Measurements from ENCODE around the gene ATP8A2.
"Not testable (repeated sequence)": the region's sequence is repeated elsewhere in the genome, so short reads cannot be mapped to it uniquely, and the experiment has no call there.

Gene ATP8A2

DNA sequence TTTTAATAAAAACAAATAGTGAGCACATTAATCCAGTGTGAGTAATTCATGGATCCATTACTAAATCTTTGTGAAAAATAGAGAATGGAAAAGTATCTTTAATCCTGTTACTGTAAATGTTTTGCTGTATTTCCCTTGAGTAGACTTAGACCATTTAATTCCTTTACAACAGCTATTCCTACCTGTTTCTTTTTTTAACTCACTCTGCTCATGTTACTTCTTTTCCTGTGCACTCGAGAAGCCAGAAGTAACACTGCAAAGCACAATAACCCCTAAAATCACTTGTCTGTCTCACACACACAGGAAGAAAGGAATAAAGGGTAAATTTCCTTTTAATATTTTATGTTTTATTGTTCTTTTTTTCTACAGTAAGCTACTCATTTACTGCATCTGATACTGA, 435.8 kb downstream of the ATP8A2 start:
- DNase-seq (ENCODE audit: low spot score) = no peak

DNA sequence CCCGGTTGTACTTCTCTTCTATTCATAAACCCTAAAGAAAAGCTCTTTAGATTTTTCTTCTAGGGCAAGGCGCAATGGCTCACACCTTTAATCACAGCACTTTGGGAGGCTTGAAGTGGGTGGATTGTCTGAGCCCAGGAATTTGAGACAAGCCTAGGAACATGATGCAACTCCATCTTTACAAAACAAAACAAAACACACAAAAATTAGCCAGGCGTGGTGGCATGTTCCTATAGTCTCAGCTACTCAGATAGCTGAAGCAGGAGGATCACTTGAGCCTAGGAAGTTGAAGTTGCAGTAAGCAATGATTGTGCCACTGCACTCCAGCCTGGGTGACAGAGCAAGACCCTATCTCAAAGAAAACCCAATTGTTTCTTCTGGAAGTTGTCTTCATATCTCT, 439.7 kb downstream of the ATP8A2 start:
- no peak for DNase-seq (ENCODE audit: low spot score)

DNA sequence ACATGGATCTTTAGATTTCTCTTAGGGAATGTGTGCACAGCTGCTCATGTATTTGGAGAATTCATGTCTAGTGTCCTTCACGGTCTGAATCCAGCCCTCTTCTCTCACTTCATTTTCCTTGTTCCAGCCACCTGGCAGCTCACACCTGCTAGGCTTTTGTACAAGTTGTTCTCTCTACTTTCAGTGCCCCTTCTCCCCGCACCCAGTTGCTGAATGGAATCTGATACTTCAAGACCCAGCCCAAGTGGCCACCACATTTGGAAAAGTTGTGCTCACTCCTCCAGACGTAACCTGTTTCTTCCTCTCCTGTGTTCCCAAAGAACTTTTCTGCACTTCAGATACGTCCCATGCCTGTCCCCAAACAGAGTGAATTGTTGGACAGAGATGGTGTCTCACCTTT, 444.5 kb downstream of the ATP8A2 start:
- no peak for DNase-seq (ENCODE audit: low spot score)

DNA sequence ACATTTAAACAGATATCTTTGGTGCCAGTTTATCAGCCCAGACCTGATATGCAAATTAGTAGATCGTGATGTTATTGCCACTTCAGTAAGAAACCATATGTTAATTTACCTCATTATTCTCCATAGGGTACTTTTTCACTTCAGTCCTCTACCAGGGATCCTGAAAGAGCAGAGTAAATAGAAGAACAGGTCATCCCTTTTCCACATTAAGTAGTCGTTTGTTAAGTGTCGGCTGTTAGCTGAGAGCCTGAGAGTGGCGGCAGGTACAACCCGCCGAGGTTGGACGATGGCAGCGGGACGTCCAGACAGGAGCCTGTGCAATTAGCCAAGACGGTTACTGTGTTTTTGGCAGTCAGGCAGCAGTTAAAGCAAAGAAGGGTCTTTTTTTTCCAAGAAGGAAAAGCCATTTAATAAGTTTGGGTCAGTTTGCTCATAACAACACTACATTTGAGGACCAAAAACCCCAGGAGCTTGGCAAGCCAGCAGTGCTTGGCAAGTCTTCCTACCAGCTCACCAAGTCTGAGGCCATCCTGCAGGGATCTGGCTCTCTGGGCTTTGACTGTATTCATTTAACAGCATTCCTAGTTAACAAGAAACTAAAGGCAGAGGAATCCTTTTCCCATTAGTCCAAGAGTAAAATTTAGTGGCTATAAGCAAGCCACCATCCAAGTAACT, 448.2 kb downstream of the ATP8A2 start:
- DNase-seq (ENCODE audit: low spot score) = no peak

DNA sequence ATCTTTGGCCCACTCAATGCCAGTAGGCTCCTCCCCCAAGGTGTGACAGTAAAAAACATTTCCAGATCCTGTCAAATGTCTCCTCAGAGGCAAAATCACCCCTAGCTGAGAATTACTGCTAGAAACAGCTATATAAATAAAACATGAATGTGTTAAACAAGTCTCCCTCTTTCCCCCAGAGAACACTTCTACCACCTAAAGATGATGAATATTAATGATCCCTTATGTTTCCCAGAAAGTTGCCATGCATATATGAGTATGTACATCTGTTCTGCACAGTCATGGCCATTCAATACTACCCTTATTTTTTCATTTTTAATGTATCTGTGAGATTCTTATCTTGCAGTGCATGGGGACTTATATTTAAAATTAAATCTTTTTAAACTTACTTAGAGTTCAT, 450.0 kb downstream of the ATP8A2 start:
- DNase-seq (ENCODE audit: low spot score) = no peak

DNA sequence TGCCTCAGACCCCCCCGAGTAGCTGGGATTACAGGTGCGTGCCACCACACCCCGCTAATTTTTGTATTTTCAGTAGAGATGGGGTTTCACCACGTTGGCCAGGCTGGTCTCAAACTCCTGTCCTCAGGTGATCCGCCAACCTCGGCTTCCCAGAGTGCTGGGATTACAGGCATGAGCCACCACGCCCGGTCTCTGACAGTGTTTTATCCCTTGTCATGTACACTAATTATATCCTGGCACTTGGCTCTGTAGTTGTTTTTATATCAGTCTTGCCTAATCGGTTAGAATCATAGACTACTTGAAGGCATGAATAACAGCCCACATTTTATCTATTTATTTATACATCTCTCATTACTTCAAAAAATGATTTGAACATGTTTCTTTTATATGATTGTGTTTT, 455.4 kb downstream of the ATP8A2 start:
- not testable (repeated sequence) for DNase-seq (ENCODE audit: low spot score)

DNA sequence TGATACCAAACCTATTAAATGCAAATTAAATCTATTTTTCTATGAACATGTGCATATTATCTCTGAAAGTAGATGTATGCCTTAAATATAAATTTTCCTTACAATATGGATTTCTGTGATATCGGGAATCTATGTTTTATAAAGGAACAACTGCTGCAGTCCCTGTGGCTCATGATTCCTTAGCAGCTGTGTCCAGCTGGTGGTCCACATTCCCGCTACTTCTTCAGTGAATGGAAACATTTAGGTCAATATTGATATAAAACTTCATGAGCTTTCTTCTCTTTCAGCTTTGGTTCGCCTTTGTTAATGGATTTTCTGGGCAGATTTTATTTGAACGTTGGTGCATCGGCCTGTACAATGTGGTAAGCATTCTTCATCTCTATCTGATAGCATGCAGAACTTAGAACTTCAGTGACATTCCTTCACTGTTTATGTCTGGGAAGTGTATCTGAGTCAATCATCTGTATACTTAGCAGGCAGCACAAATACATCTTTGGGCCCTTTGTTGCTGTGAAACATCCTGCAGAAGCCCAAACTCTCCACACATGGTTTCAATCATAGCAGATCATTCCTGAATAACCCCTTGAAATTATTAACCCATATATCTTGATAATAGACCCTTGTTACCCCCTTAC, 456.2 kb downstream of the ATP8A2 start:
- no peak for DNase-seq (ENCODE audit: low spot score)

DNA sequence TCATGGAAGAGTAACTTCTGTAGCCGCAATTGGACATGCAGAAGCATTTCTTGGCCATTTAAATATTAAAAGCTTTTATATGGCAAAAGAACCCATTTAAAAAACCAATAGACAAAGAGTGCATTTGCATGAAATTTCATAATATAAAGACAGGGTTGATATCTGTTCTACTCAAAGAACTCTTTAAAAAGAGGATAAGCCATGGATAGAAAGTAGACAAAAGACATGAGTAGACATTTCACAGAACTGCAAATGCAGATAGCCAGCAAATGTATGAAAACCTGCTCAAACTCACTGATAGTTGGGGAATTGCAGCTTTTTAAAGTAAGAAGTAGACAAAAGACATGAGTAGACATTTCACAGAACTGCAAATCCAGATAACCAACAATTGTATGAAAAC, 462.0 kb downstream of the ATP8A2 start:
- DNase-seq (ENCODE audit: low spot score) = no peak

DNA sequence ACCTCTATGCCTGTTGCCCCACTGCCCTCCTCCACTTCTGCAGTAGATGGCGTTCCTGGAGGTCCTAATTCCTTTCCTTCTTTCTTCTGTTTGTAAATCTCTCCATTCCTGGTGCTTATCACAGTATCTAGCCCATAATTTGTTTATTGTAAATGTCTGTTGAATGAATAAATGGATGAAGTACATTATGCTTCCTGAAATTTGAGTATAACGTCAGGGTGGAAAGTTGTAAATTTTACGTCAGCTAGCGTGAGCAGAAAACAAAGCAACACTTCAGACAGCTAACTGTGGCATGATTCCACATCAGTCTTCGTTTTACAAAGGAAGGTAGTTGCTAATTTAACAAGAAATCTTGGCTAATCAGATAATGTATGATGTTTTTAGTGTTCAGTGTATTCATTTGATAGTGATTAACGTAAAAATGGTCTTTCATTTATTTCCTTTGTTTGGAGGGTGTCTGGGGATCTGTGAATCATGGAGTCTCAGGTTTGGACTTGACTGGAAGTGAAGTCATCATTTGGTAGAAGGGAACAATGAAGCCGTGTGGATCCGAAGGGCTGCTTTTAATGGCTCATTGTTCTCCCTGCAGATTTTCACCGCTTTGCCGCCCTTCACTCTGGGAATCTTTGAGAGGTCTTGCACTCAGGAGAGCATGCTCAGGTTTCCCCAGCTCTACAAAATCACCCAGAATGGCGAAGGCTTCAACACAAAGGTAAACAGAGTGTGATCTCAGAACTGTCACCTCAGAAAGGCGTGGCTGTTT, 465.0 kb downstream of the ATP8A2 start:
- no peak for DNase-seq (ENCODE audit: low spot score)

DNA sequence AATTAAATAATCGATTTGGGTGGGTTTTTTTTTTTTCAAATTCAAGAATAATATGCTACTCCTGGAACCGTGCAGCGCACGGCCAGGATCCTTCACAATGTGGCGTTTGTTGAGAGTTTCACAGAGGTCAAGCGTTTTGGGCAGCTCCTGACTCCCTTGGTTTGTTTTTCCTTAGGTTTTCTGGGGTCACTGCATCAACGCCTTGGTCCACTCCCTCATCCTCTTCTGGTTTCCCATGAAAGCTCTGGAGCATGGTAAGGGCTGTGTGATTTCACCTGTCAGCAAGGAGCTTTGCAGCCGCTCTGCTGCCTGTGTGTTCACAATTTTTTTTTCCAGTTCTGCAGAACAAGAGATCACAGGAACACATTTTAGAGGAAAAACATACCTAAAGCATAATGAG, 467.6 kb downstream of the ATP8A2 start:
- no peak for DNase-seq (ENCODE audit: low spot score)

DNA sequence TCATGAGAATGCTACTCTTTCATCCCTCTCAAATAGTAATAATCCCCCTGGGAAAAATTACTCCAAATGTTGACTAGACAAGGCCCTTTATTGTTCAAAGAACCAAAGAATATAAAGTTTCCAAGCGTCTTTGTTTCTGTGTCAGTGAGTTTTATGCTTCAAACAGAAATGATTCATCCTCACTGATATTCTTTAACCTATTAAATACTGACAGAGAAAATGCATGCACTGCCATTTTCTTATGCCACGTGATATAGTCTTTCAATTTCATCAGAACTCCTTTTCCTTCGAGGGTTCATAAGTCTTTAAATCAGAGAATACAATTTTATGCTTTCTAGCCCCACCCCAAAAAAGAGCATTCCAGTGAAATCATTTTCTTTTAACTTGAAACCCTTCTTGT, 468.5 kb downstream of the ATP8A2 start:
- no peak for DNase-seq (ENCODE audit: low spot score)

DNA sequence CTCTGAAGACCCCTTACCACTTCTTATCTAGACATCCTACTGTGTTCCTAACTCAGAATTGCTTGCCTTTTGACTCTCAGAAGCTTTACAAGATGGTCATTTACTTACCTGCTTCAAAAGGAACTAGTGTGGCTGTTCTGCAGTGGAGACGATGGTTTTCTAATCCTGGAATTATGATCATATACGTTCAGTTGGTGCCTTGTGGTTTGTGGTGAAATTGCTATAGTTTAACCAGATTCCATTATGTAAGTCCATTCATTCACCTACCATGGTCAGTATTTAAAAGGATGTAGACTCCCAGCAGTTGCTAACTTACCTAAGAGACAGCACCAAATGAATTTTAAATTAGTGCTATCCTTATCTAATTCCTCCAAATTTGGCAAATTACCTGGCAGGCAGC, 469.2 kb downstream of the ATP8A2 start:
- DNase-seq (ENCODE audit: low spot score) = no peak

DNA sequence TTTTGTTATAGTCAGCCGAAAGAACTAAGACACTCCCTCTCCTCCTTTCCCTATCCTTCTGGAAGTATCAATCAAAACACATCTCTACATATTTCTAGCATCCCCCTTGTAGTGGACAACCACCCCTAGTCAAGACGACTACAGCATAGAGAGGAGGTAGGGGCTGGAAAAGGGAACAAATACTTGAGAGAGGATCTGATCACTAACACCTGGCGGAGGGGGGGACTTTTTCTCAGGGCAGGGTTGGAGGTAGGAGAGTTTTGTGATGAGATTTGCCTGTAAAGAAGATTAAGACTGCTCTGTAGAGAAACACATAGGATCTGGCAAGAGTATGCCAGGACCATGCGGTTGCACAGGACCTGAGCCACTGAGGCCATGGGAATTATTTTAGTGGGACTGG, 471.9 kb downstream of the ATP8A2 start:
- no peak for DNase-seq (ENCODE audit: low spot score)

DNA sequence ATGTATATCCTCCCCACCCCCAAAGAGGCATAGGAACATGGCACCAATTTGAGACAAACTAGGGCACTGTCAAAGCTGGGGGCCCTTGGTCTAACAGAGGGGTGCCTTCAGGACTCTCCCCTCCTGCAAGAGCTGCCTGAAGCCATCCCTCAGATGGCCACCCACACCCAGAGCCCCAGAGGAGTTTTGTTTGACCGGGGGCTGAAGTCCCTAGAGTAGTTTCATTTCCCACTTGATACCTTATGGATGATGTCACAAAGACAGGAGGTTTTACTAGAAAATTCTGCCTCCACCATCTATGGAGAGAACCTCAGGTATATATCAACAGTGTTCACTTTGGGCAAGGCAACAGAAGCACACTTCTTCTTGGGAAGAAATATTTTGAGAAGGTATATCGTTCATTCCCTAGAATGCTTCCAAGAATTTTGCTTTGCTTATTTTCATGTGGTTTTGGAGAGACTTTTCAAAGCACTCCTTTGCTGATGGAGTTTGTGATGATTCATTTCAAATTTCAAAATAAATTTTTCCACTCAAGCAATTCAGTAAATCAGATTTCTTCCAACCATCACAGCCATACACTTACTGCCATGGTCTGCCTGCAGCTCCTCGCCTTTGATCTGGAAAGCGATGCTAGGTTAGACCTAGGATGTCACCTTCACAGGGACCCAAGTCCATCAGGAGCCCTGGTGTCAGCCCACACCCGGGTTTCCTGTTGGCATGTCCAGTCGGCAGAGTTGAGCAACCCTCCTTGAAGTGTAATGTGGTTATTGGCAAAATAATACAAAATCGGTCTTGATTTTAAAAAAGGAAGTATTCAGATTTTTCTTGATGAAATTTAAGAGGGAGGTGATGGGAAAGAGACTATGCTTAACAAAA, 473.0 kb downstream of the ATP8A2 start:
- DNase-seq (ENCODE audit: low spot score) = no peak

DNA sequence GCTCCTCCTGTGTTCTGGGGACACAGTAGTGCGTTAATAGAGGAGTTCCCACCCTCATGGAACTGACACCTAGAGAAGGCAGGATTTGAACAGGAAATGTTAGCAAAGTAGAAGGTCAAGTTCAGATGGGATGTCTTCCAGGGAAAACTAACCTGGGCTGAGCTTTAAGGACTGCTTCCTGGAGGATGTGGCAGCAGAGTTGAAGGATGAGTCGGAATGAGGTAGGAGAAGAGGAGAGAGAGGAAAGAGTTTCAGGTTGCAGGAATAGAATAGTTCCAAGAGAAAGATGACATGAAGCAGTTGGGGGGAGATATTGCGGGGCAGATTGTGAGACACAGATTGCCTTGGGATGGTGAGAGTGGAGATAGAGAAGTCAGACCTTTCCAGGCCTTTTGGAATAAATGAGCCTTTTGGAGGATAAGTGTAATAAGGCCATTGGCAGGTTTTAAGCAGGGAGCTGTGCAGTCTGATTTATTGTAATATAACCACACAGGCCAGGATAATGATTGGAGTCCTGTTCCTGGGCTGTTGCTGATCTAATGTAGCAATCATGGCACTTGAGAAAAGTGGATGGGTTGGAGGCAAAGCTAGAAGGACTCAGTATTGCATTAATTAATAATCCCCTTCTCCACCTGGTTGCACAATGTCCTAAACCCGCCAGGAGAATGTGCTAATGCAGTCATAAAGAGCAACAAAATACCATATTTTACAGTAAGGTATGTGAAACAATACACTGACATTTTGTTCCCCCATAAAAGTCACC, 474.6 kb downstream of the ATP8A2 start:
- no peak for DNase-seq (ENCODE audit: low spot score)

DNA sequence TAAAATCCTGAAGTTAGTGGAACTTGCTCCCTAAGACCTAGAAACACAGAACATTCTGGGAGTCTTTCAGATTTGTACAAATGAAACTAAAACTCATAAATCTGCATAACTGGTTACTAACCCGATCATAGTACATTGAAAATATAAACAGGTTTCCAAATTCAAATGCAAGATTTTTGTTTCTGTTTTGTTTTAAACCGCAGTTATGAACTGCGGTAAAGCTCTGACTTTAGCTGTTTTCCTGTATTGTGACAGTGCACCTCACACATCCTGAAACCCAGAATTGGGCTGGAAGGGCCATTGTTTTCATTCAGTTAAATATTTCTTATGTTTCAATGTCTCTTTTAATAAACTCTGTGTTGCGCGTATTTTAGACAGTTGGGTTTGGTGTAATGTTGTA, 475.4 kb downstream of the ATP8A2 start:
- DNase-seq (ENCODE audit: low spot score) = no peak

DNA sequence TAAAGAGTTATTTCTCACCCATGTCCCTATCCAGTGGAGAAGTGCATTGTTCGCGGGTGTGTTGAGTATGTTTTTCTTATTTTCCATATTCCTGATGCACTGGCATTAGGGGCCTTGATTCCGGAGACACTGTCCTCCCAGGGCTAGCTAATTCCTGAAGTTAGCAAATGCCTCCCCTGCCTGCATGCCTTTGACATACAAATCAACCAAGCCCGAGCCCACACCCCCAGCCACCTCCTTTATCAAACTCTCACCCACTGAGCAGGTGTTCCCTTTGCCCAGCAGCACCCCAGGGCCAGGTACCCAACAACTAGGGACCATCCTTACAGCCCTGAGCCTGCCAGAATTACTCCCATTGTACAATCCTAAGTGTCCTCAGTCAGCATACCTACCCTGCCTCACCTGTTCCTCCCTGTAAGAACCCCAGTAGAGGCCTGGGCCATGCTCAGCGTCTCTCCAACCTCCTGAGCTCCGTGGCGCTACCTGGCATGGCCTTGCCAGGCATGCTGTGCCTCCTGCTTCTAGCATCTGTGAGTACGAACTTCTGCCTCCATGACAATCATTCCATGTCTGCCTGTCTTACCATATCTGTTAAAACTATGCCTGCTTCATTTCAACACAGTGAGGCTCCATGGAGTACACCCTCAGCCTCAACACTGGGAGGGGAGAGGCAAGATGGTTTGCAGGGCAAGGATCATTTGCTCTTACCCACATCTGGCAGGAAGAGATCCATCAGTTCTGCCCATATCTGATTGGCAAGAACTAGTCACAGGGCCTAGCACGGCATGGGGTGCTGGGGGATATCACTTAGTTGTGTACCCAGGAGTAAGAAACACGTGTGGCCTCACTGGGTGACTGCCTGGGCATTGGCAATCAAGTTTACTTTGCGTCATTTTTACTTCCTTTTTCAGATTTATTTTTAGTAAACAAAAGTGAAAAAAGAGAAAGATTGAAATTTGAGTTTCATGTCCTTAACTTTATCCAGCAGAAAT, 476.2 kb downstream of the ATP8A2 start:
- DNase-seq (ENCODE audit: low spot score) = no peak

DNA sequence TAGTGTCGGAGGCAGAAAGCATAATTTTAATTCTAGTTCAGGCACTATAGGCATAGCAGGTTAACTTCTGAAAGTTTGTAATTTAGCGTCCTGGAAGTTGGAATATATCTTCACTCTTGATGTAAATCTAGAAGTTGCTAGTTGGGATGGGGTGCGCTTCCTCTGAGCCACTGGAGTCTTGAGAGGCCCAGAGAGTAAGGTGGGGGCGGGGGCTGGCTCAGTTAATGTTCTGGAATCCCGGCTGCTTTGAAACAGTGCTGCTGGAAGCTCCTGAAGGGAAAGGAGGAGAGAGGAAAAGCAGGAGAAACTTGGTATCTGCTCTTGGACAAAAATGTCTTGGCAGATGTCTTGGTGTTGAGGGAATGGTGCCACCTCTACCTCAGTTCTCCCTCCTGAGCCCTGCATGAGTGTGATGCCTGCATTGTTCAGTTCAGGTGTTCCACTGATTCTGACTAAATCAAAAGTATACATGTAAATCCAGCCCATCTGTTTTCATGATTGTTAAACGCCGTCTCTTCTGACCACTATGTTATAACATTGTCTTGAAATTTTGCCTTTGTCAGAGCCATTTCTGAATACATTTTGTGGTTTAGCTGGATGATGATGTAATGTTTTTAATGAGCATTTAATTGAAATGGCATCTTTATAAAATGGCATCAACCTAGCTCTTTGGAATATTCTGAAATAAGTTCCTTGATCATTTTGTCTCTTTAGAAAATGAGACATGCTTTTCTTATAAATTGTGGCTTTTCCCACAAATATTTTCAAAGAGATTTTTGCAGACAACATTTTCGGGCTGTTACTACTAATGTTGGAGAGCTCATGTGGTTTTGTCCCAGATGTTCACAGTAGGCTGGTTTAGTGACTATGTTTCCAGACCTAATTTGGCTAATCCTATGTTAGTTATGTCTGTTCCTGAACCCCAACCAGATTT, 477.3 kb downstream of the ATP8A2 start:
- no peak for DNase-seq (ENCODE audit: low spot score)

DNA sequence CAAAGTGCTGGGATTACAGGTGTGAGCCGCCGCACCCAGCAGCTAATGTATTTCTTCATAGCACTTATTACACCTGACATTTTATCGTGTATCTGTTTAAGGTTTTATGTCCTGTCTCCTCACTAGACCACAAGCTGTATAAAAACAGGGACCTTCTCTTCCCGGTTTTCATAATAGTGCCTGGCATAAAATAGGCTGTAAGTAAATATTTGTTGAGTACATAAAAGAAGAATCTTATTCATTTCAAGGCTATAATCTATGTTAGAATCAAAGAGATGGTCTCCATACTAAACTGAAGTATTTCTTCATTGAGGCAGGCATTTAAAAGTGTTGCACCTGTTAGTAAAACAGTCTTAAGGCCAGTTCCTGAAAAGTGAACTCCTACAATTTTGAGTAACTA, 486.1 kb downstream of the ATP8A2 start:
- no peak for DNase-seq (ENCODE audit: low spot score)

Data from ecto neural progenitor cell (in vitro differentiated cells).